ENCODE measurements around the gene RAD51B. TPM values are rescaled to one million over a fixed set of nuclear protein-coding genes. Genes with fewer than 3 reads are reported as not detected.

RAD51B gene
- total RNA-seq, 4 donors from 2014 or later: 19.6 to 39.7 (median 25.4) TPM

DNA sequence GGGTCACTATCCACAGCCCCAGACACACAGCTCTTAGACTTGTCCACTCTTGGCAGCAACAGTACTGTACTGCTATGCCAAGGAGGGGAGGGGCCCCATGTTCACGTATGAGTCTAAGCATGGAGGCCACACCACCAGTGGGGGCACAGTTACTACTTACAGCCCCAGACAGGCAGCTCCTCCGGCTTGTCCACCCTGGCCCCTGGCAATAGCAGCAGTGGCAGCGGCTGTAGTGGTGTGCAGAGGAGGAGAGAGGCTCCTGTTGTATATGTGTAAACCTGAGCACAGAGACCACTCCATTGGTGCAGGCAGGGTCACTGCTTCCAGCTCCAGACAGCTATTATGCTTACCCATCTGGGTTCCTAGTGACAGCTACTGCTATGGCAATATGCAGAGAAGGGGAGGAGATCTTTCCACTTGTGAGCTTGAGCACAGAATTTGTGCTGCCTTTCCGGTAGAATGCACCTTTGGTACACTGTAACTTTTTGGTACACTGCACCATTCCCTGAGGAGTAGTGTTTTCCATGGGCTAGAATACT lies 113.2 kb downstream of the RAD51B start:
- Histone ChIP-seq H3K27ac (no peak overlapping the region), H3K27me3 (no peaks in the 10 kb centered on the region), H3K4me1 (peaks cover 31% of the 10 kb centered on the region), H3K9me3 (peaks cover 11% of the 10 kb centered on the region), H3K36me3 (no peaks in the 10 kb centered on the region), H3K4me3 (no peak overlapping the region)
- no peak for DNase-seq (ENCODE audit: low spot score in 2 of 2)
- TF ChIP-seq CTCF (IDR thresholded peaks at IDR 0.05): no peak
- TF ChIP-seq POLR2AphosphoS5 (IDR thresholded peaks at IDR 0.05): no peak
- TF ChIP-seq POLR2A (IDR thresholded peaks at IDR 0.05): no peak
- TF ChIP-seq EP300 (IDR thresholded peaks at IDR 0.05): no peak
- WGBS: 95% methylated on average over 3 of the region's 4 CpGs

DNA sequence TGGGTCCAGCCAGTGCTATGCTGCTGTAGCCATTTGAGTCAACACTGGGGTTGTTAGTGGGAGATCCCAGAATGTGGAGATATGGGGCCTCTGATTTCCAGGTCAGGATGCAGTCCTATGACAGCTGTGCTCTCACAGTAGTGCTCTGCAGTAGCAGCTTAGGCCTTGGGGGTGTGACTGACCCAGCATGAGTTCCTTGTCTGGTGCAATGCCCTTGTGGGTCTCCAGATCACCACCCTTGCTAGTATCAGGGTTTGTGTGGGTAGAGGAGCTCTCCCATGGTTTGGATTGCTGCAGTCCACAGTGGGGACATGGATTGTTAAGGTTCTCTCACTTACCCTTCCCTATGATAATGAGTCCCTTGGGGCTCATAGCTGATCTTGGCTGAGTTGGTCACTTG lies 113.7 kb downstream of the RAD51B start:
- Histone ChIP-seq H3K4me3 (no peak overlapping the region), H3K36me3 (no peaks in the 10 kb centered on the region), H3K27me3 (no peaks in the 10 kb centered on the region), H3K4me1 (peaks cover 35% of the 10 kb centered on the region), H3K27ac (no peak overlapping the region), H3K9me3 (peaks cover 11% of the 10 kb centered on the region)
- no peak for DNase-seq (ENCODE audit: low spot score in 2 of 2)
- TF ChIP-seq CTCF (IDR thresholded peaks at IDR 0.05) (no peak), POLR2A (IDR thresholded peaks at IDR 0.05) (no peak), EP300 (IDR thresholded peaks at IDR 0.05) (no peak), POLR2AphosphoS5 (IDR thresholded peaks at IDR 0.05) (no peak)

- no peaks in the 10 kb centered on the region for H3K36me3 ChIP-seq
- H3K4me1 ChIP-seq: peaks cover 41% of the 10 kb centered on the region
- H3K9me3 ChIP-seq: peaks cover 7% of the 10 kb centered on the region
- DNase-seq (ENCODE audit: low spot score in 2 of 2): no peak
- 3% methylated on average over 1 of the region's 1 CpG for WGBS
- TF ChIP-seq POLR2A (IDR thresholded peaks at IDR 0.05) (no peak), EP300 (IDR thresholded peaks at IDR 0.05) (no peak), CTCF (IDR thresholded peaks at IDR 0.05) (peak; percentile 52 to 93), POLR2AphosphoS5 (IDR thresholded peaks at IDR 0.05) (no peak)
- no peak overlapping the region for H3K27ac ChIP-seq
- no peak overlapping the region for H3K4me3 ChIP-seq
- no peaks in the 10 kb centered on the region for H3K27me3 ChIP-seq
Observed at GRCh38 chr14:67934087-67934486, 114.5 kb downstream of the RAD51B start.

GRCh38 chr14:67934862-67935261 lies 115.3 kb downstream of the RAD51B start:
- no peak overlapping the region for H3K27ac ChIP-seq
- DNase-seq (ENCODE audit: low spot score in 2 of 2): no peak
- whole genome bisulfite sequencing: 98% methylated on average over 1 of the region's 1 CpG
- TF ChIP-seq POLR2A (IDR thresholded peaks at IDR 0.05): no peak
- no peak for TF ChIP-seq POLR2AphosphoS5 (IDR thresholded peaks at IDR 0.05)
- TF ChIP-seq CTCF (IDR thresholded peaks at IDR 0.05): no peak
- no peak for TF ChIP-seq EP300 (IDR thresholded peaks at IDR 0.05)
- H3K9me3 ChIP-seq: peaks cover 7% of the 10 kb centered on the region
- no peaks in the 10 kb centered on the region for H3K27me3 ChIP-seq
- H3K4me1 ChIP-seq: peaks cover 41% of the 10 kb centered on the region
- H3K36me3 ChIP-seq: no peaks in the 10 kb centered on the region
- H3K4me3 ChIP-seq: no peak overlapping the region

- DNase-seq (ENCODE audit: low spot score in 2 of 2): no peak
- WGBS: 100% methylated on average over 2 of the region's 2 CpGs
- H3K27me3 ChIP-seq: no peaks in the 10 kb centered on the region
- no peaks in the 10 kb centered on the region for H3K36me3 ChIP-seq
- H3K27ac ChIP-seq: no peak overlapping the region
- peaks cover 3% of the 10 kb centered on the region for H3K9me3 ChIP-seq
- no peak overlapping the region for H3K4me3 ChIP-seq
- H3K4me1 ChIP-seq: peaks cover 41% of the 10 kb centered on the region
- TF ChIP-seq CTCF (IDR thresholded peaks at IDR 0.05) (no peak), POLR2A (IDR thresholded peaks at IDR 0.05) (no peak), POLR2AphosphoS5 (IDR thresholded peaks at IDR 0.05) (no peak), EP300 (IDR thresholded peaks at IDR 0.05) (no peak)
Observed at GRCh38 chr14:67935371-67935770, 115.8 kb downstream of the RAD51B start.
